ENCODE data around the gene UFSP2. TPM values are rescaled to one million over a fixed set of nuclear protein-coding genes. Genes with fewer than 3 reads are reported as not detected.

UFSP2 gene
- total RNA-seq, 2 experiments from 2014 or later, result 16.6 to 20.3 TPM

Other genes starting within 250 kb of the UFSP2 start
- gene CFAP97, start 222.0 kb downstream of the UFSP2 start, total RNA-seq, result 10 to 100 TPM; 29.1 to 30.0 TPM
- 10 to 100 TPM; 16.6 to 16.7 TPM for gene SNX25, start 216.4 kb downstream of the UFSP2 start, total RNA-seq
- gene LRP2BP, start 30.0 kb downstream of the UFSP2 start, total RNA-seq, result 1 to 10 TPM in 1 of 2 experiments, under 1 TPM in 1; 0.97 to 1.3 TPM
- gene ANKRD37, start 29.1 kb downstream of the UFSP2 start, total RNA-seq, result 10 to 100 TPM; 15.6 to 18.3 TPM
- not detected for gene CCDC110, start 45.8 kb upstream of the UFSP2 start, total RNA-seq
- not detected for gene PDLIM3, start 109.5 kb upstream of the UFSP2 start, total RNA-seq

Data from activated CD8-positive, alpha-beta T cell treated with anti-CD3 and anti-CD28 coated beads, Interleukin-2, amount 10 ng/mL, durations not matched to agents 7 days and 5 days (primary cell).